CD4-positive, alpha-beta T cell treated with Interleukin-10 for 1 hour (primary cell): ENCODE measurements around the gene SERTAD3.
A peak's percentile ranks its signal among the peaks of the same experiment; 100 is the strongest.
"Not testable (repeated sequence)": the region's sequence is repeated elsewhere in the genome, so short reads cannot be mapped to it uniquely, and the experiment has no call there.

Experiments used
- DNase-seq: peaks from one replicate; pipeline ENCODE4 v3.0.0-alpha.2; 2020

SERTAD3 gene, protein sequence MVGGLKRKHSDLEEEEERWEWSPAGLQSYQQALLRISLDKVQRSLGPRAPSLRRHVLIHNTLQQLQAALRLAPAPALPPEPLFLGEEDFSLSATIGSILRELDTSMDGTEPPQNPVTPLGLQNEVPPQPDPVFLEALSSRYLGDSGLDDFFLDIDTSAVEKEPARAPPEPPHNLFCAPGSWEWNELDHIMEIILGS

DNA sequence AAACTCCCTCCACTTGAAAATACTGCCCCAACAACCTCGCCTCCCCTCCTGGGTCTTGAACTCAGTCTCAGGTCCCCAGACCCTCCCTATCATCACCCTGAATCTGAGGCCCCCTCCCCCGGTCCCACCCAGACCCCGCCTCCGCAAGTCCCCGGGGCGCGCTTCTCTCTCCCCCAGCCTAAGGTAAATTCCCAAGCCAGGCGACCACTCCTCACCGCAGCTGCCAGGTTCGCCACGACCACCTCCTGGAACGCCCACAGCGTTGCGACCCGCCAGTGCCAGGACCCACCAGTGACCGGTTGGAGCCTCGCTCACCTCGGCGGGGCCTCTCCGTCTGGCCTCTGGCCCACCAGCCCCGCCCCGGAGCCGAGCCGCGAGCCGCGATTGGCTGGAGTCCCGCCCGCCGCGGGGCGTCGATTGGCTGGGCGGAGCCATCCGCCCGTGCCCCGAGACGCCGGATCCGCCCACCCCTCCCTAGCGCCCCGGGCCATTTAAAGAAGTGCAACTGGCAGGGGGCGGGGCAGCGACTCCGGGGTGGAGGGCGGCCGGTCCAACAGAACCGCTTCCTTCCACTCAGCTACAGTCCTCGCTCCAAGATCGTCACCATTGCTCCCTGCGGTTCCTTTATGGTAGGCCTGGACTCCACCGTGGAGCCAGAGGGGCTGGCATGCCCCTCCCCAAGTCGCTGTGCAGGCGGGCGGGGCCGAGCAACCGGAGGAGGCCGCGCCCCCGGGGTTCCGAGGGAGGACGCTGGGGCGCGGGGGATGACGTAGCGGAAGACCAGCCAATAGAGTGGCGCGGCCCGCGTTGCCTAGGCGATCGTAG, at the start of gene SERTAD3:
SERTAD3 (minus strand) TSS at position 336 of the 825 bp plus-strand sequence. CDS start 2,255 bp downstream, outside the sequence.
- peak; percentile 96 for DNase-seq

DNA sequence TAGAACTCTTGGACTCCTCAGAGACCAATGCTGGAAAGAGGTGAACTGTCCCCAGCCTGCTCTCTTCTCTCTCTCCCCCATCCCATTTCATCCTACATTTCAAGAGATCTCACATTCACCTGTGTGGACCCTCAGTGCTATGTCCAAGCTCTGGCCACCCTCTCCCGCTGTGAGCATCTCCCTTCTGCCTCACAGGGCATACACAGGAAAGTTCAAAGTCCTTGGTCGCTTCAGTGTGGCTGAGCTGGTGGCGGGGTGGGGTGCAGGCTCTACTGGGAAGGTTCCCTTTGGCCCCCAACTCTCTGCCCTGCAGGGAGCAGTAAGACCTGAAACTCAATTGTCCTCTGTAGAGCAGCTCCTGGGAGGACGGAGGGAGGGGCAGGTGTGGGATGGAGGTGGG, 49.6 kb upstream of the SERTAD3 start:
- no peak for DNase-seq

DNA sequence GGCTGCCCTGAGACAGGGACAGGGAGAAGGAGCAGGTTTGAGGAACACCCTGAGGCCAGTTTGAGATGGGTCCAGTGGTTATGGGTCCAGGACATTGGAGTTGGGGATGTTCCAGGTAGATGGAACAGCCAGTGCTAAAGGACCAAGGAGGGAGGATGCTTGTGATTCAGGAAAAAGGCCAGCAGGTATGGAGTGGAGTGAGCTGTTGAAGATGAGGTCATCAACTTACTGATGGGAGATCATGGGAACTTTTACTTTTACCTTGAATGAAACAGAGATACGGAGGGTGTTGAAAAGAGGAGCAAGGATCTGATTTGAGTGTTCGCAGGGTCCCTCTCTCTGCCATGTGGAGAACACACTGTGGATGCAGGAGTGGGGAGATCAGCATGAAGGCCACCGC, 48.1 kb upstream of the SERTAD3 start:
- no peak for DNase-seq

DNA sequence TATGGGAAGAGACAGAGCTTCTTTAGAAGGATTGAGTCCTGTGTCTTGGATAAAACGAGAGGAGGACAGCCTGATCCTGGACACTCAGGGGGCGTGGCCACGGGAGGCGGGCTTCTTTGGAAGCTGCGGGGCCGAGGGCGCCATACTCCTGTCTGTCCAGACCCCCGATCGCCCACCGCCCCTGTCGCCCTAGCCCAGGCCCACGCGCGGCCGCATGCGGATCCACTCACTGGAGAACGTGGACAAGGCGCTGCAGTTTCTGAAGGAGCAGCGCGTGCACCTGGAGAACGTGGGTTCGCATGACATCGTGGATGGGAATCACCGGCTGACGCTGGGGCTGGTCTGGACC, 45.7 kb upstream of the SERTAD3 start:
- no peak for DNase-seq

DNA sequence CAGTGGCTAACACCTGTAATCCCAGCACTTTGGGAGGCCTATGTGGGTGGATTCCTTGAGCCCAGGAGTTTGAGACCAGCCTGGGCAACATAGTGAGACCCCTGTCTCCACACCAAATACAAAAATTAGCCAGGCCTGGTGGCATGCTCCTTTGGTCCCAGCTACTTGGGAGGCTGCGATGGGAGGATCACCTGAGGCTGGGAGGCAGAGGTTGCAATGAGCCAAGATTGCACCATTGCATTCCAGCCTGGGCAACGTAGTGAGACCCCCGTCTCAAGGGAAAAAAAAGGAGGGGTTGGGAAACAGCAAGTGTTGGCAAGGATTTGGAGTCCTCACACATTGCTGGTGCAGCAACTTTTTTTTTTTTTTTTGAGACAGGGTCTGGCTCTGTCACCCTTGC, 41.9 kb upstream of the SERTAD3 start:
- DNase-seq = no peak

DNA sequence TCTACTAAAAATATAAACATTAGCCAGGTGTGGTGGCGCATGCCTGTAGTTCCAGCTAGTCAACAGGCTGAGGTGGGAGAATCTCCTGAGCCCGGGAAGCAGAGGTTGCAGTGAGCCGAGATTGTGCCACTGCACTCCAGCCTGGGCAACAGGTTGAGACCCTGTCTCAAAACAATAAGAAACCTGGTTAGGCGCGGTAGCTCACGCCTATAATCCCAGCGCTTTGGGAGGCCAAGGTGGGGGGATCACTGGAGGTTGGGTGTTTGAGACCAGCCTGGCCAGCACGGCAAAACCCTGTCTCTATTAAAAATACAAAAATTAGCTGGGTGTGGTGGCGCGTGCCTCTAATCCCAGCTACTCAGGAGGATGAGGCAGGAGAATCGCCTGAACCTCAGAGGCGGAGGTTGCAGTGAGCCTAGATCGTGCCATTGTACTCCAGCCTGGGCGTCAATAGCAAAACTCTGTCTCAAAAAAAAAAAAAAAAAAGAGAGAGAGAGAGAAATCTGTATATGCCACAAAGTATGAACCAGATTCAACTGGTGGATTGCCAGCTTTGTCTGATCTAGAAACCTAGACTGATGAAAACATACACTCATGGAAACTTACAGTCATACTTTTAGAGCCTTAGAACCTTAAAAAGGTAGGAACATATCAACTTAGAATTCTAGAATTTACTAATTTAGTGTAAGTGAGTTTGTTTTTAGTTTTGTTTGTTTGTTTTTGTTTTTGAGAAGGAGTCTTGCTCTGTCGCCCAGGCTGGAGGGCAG, 31.9 kb upstream of the SERTAD3 start:
- not testable (repeated sequence) for DNase-seq

DNA sequence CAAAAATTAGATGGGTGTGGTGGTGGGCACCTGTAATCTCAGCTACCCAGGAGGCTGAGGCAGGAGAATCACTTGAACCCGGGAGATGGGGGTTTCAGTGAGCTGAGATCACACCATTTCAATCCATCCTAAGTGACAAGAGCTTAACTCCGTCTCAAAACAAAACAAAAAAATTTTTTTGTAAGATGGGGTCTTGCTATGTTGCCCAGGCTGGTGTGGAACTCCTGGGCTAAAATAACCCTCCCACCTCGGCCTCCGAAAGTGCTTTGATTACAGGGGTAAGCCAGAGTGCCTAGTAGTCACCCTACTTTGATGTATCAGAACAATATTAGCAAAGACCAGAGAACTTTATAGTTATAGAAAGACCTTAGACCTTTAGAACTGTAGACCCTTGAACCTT, 30.6 kb upstream of the SERTAD3 start:
- no peak for DNase-seq

DNA sequence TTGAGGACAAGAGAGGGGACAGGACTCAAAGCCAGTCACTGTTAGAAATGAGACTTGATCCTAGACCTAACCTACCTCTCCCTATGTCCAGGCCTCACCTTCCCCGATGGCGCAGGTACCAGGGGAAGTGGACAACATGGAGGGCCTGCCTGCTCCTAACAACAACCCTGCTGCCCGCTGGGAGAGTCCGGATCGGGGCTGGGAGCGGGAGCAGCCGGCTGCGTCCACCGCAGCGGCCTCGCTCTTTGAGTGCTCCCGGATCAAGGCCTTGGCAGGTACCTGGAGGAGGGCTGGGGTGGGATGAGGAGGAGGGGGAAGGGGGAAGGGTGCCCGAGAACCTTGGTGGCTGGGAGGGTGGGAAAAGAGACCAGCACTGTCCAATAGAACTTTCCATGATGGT, 28.4 kb upstream of the SERTAD3 start:
- no peak for DNase-seq

DNA sequence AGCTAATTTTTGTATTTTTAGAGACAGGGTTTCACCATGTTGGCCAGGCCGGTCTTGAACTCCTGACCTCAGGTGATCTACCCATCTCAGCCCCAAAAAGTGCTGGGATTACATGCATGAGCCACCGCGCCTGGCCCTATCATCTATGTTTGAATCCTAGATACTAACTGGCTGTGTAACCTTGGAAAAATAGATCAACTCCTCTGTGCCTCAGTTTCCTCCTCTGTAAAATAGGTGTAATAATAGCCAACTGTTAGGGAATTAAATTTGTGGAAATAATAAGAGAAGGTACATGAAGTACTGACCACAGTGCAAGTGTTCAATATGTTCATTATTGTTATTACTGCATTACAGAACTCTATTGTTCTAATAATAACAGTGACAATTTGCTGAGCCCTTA, 27.0 kb upstream of the SERTAD3 start:
- DNase-seq = no peak

DNA sequence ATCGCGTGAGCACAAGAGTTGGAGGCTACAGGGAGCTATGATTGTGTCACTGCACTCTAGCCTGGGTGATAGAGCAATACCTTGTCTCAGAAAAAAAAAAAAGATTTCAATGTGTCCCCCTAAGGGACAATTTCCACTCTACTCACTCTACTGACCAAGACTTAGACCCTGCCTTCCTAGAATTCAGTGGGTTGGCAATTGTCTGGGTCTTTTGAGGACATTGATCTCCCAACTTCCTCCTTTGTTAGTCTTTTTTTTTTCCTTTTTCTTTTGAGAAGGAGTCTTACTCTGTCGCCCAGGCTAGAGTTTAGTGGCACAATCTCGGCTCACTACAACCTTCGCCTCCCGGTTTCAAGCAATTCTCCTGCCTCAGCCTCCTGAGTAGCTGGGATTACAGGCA, 24.9 kb upstream of the SERTAD3 start:
- DNase-seq = no peak

DNA sequence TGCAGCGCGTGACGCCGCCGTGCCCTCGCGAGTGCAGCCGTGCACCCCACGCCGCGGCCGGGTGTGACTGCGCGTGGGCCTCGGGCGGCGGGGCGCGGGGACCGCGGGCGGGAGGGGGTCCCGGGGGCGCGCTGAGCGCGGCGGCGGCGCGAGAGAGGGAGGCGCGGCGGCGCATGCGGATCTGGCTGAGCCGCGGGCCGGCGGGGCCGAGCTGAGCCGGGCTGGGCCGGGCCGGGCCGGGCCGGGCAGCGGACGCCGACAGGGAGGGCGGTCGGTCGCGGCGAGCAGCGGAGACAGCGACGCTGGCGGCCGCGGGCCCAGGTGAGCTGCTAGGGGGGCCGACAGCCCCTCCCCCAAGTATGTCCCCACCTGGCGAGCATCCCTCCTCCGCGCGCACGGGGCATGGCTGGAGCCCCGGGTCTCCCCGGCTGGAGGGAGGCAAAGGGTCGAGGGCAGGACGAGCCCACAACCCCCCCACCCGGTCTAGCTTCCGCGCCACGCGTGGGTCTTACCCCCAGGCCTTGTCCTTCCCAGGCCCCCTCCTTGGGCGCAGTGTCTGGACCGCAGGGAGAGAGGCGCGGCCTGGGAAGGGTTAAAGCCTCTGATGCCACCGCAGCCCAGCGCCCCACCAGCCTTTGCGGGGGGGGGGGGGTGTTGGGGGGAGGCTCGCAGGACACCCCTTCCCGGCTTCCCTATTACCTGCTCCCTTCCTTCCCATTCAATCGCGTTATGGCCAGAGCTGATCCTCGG, 23.0 kb upstream of the SERTAD3 start, which contains the start of gene SPTBN4:
SPTBN4 (plus strand) TSS at position 17 of the 750 bp plus-strand sequence. CDS start 5,621 bp downstream, outside the sequence.
- DNase-seq = no peak

DNA sequence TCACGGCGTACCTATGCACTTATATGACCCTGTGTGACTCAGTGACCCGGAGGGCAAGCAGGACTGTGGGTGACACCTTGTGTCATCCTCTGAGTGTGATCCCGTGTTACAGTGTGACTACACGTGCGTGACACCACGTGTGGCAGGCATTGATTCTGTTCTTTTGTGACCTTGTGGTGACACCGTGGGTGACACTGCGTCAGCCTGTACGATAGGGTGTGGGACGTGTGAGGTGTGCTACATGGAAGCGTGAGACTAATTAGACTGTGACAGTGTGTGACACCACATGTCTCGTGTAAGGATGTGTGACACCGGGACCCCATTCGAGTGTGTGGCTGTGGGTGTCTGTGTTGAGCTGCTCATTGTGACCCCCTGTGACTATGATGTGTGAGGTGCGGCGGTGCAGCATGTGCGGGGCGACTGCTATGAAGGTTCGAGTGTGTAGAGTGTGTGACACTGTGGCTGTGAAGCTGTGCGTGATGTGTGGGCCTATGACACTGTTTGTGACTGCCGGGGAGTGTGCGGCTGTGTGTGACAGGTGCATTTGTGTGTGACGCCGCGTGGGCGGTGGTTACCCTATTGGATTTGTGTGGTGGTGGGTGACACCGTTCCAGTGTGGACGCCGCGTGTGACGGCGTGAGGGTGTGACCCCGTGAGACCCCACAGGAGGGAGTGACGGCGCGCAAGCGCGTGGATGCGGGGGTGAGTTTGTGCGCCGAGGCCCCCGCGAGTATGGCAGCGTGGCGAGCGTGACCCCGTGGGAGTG, 22.3 kb upstream of the SERTAD3 start:
- peak; percentile 84 for DNase-seq

DNA sequence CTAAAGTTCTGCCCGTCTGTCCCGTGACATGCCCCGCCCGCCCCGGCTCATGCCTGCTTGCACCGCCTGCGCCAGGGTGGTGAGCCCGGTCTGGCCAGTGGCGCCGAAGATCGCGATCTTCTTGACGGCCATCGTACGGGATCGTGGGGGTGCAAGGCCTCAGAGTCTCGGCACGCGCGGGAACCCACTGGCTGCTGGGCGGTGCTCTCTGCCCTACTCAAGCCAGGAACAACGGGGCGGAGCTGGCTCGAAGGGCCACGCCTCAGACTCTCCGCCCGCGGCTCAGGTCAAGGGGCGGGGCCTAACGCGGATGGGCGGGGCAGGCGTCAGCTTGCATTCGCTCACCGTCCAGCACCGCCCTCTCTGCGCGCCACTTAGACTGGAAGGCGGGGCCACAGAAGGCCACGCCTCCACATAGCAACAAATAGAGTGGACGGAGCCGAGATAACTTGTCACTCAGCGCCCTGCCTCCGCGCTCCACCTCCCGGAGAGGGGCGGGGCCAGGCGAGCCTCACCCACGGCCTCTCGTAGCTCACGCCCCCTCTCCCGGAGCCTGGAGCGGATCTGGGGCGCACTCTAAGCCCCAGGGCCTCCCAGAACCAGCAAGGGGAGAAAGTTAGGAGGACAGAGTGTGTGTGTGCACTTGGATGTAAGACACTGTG, 21.6 kb upstream of the SERTAD3 start, which contains the start of gene BLVRB:
BLVRB (minus strand) TSS at position 189 of the 662 bp plus-strand sequence; CDS start at position 132, 57 bp downstream.
- peak; percentile 100 for DNase-seq

DNA sequence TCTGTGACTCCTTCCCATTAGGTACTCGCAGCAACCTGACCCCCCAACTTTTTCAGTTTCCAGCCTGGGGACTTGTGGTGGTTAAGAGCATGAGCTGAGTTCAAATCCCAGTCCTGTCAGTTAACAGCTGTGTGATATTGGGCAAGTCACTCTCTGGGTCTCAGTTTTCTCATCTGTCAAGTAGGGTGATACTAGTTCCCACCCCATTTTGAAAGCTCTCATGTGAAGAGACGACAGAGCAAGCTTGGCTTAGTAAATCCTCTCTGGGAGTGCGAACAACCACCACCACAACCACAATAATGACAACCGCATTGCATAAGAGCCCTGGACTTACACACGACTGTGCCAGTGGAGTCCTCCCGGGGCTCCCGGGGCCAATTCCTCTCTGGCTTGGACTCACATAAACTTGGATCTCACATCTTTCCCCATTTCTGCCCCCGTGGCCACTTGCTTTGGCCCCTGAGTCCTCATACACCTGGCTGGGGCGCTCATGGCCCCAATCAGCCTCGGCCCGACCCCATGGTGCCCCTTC, 21.0 kb upstream of the SERTAD3 start:
- peak; percentile 49 for DNase-seq

DNA sequence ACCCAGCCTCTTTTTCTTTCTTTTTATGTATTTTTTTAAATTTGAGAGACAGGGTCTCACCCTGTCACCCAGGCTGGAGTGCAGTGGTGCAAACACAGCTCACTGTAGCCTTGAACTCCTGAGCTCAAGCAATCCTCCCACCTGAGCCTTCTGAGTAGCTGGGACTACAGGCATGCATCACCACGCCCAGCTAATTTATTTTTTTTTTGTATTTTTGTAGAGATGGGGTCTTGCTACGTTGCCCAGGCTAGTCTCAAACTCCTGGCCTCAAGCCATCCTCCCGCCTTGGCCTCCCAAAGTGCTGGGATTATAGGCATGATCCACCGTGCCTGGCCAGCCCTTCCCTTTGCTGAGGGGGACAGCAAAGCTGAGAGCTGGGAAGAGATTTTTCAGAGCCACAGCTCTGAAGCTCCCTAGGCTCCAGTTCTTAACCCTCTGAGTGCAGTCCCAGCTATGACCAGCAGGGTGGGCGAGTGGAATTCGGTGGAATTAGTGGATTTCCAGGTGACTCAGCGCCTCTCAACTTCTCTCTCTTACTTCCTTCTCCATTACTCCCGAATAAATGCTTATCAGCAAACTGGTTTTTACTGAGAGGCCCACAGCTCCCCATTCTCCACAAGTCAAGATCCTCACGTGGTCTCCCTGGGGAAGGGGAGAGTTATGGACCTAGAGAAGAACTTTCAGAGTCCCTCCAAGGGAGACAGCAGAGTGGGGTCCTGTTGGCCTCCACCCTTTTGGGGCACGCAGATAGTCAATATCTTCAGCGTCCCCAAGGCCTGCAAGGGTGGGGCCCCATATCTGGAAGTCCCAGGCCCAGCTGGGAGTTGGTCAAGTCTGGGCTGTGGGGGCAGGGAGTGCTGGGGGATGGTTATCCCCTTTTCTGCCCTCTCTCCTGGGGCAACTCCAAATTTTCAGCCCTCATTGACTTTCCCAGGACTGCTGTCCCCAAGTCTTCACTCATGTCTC, 20.2 kb upstream of the SERTAD3 start:
- DNase-seq = peak; percentile 77

DNA sequence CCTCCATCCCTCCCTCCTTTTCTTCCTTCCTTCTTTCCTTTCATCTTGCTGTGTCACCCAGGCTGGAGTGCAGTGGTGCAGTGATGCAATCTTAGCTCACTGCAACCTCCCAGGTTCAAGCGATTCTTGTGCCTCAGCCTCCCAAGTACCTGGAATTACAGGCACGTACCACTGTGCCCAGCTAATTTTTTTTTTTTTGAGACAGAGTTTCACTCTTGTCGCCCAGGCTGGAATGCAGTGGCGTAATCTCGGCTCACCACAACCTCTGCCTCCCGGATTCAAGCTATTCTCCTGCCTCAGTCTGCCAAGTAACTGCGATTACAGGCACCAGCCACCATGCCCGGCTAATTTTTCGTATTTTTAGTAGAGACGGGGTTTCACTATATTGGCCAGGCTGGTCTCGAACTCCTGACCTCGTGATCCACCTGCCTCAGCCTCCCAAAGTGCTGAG, 19.5 kb upstream of the SERTAD3 start:
- DNase-seq = not testable (repeated sequence)

DNA sequence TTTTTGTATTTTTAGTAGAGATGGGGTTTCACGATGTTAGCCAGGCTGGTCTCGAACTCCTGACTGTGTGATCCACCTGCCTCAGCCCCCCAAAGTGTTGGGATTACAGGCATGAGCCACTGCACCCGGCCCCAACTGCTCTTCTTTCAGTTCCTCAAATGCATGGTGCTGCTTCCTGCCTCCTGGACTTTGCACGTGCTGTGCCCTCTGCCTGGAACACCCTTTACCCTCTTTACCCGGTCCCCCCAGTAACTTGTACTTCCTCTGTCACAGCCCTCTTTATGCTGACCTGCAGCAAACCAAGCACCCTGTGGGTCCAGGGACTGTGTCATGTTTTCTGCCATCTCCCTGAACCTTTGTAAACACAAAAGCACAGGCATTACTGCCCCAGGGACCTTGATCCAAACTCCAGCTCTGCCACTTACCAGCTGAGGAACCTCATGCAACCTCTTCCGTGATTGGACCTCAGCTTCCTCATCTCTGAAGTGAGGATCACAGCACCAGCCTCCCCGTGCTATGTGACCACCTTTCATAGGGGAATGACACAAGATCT, 17.6 kb upstream of the SERTAD3 start:
- DNase-seq = no peak

DNA sequence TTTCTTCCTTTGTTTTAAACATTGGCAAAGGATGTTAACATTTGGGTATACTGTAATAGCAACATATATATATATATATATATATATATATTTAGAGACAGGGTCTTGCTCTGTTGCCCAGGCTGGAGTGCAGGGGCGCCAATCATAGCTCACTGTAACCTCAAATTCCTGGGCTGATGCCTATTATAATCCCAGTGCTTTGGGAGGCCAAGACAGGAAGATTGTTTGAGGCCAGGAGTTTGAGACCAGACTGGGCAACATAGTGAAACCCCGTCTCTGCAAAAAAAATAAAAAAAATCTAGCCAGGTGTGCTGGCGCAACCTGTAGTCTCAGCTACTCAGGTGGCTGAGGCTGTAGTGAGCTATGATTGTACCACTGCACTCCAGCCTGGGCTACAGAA, 16.1 kb upstream of the SERTAD3 start:
- no peak for DNase-seq

DNA sequence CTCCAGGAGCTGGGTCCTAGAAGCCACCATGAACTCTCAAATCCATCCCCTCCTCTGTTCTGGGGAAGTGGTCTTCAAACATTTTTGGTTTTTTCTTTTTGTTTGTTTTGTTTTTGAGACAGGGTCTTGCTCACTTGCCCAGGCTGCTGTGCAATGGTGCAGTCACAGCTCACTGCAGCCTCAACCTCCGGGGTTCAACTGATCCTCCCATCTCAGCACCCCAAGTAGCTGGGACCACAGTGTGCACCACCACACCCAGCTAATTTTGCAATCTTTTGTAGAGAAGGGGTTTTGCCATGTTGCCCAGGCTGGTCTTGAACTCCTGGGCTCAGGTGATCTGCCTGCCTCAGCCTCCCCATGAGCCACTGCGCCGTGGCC, 14.5 kb upstream of the SERTAD3 start:
- DNase-seq = no peak
